K562 (cell line): Measurements from ENCODE around the gene LAG3.

Experiments used
- ARNT ChIP-seq, 2 experiments: fragments of 450-650 bp; IDR thresholded peaks; 2 replicates each; pipeline ENCODE4 v1.6.1; 2016; ENCODE audit warnings: mild to moderate bottlenecking in 1 of 2
- CCNT2 ChIP-seq: IDR thresholded peaks from 2 replicates; pipeline ENCODE4 v1.6.1; 2011; ENCODE audit warnings: borderline replicate concordance, low read depth, mild to moderate bottlenecking, moderate library complexity, mixed read lengths, low read length; ENCODE audit not compliant: insufficient read length; ENCODE audit errors: extremely low read depth
- CSDE1 ChIP-seq, 2 experiments: fragments of 450-650 bp; IDR thresholded peaks; 2 replicates each; pipeline ENCODE4 v1.6.1; 2016; ENCODE audit warnings: mild to moderate bottlenecking in 1 of 2
- FOXA1 ChIP-seq: fragments of 450-650 bp; IDR thresholded peaks from 2 replicates; pipeline ENCODE4 v1.6.1; 2016; ENCODE audit warnings: mild to moderate bottlenecking, borderline replicate concordance
- POLR2AphosphoS5 ChIP-seq: IDR thresholded peaks from 2 replicates; pipeline ENCODE4 v1.6.1; 2011; ENCODE audit warnings: mild to moderate bottlenecking, low read depth, low read length, moderate library complexity; ENCODE audit not compliant: control insufficient read depth, insufficient read depth
- POLR2B ChIP-seq: fragments of 450-650 bp; IDR thresholded peaks from 2 replicates; pipeline ENCODE4 v1.6.1; 2018; ENCODE audit warnings: low read depth; ENCODE audit not compliant: partially characterized antibody
- RAD21 ChIP-seq, 2 experiments: fragments of 250-450 bp in 1 of 2; fragments of 450-650 bp in 1 of 2; sonication (Bioruptor Pico) in 1 of 2; formaldehyde crosslinking in 1 of 2; IDR thresholded peaks in 1 of 2; conservative IDR thresholded peaks in 1 of 2; 2 replicates each; pipeline versions ENCODE4 v1.4.0 to v1.8.0; 2020 to 2022; ENCODE audit warnings: mild to moderate bottlenecking in 2 of 2, moderate library complexity in 1 of 2
- TF ChIP-seq, protein P1 (sequence below): sonication (generic); formaldehyde crosslinking; IDR thresholded peaks from 2 replicates; pipeline ENCODE4 v1.8.0; 2022; ENCODE audit warnings: mild to moderate bottlenecking, low read depth, missing genetic modification reagents
- TF ChIP-seq, protein P2 (sequence below): sonication (generic); formaldehyde crosslinking; IDR thresholded peaks from 2 replicates; pipeline ENCODE4 v1.4.0; 2020; ENCODE audit warnings: mild to moderate bottlenecking, missing genetic modification reagents
- TF ChIP-seq, protein P3 (sequence below), 2 experiments: fragments of 450-650 bp; formaldehyde crosslinking in 1 of 2; IDR thresholded peaks; 2 replicates each; pipeline versions ENCODE4 v1.4.0 to v1.6.1; 2014 to 2020; ENCODE audit warnings: mild to moderate bottlenecking in 2 of 2, borderline replicate concordance in 1 of 2, low read depth in 1 of 2

DNA sequence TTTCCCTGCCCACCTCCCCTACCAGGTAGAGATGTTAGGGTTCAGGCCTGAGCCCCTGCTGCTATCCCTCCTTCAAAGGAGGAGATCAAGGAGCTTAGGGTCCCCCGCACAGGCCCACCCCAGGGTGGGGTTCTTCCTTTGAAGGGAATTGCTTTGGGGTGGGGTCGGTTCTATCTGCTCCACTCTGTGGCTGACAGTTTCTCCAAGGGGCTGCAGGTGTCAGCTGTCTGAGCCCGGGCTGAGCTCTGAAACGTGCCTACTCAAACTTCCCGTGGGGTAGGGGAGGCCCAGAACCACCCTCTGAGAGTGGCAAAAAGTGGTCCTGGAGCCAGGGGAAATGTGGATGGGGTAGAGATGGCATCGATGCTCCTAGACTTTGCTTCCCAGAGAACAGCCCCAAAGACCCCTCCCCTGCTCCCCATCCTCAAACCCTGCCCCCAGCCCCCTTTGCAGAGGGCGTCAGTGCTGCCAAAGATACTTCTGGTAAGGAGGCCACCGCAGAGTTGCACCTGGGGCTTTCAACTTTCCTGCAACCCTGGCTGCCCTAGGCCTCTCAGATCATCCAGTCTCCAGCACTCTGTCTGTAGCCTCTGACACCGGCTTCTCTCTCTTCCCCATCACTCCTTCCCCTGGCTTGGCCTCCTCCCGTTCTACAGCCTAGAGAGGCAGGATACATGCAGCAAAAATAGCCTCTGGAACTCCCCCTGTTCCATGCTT lies 10.7 kb downstream of the LAG3 start:
- TF ChIP-seq FOXA1 (no peak), CSDE1 (IDR thresholded peaks at IDR 0.05) (no peak), RAD21 (CRISPR knock-in tag; conservative IDR thresholded peaks at IDR 0.05 in 1 of 2, IDR thresholded peaks at IDR 0.05 in 1 of 2) (no peak), CCNT2 (no peak), POLR2B (no peak), POLR2AphosphoS5 (no peak), ARNT (IDR thresholded peaks at IDR 0.05) (no peak)
- TF ChIP-seq, protein P1, sequence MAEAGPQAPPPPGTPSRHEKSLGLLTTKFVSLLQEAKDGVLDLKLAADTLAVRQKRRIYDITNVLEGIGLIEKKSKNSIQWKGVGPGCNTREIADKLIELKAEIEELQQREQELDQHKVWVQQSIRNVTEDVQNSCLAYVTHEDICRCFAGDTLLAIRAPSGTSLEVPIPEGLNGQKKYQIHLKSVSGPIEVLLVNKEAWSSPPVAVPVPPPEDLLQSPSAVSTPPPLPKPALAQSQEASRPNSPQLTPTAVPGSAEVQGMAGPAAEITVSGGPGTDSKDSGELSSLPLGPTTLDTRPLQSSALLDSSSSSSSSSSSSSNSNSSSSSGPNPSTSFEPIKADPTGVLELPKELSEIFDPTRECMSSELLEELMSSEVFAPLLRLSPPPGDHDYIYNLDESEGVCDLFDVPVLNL (CRISPR knock-in tag), result no peak
- TF ChIP-seq, protein P2, sequence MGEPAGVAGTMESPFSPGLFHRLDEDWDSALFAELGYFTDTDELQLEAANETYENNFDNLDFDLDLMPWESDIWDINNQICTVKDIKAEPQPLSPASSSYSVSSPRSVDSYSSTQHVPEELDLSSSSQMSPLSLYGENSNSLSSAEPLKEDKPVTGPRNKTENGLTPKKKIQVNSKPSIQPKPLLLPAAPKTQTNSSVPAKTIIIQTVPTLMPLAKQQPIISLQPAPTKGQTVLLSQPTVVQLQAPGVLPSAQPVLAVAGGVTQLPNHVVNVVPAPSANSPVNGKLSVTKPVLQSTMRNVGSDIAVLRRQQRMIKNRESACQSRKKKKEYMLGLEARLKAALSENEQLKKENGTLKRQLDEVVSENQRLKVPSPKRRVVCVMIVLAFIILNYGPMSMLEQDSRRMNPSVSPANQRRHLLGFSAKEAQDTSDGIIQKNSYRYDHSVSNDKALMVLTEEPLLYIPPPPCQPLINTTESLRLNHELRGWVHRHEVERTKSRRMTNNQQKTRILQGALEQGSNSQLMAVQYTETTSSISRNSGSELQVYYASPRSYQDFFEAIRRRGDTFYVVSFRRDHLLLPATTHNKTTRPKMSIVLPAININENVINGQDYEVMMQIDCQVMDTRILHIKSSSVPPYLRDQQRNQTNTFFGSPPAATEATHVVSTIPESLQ (CRISPR knock-in tag), result no peak
- TF ChIP-seq, protein P3, sequence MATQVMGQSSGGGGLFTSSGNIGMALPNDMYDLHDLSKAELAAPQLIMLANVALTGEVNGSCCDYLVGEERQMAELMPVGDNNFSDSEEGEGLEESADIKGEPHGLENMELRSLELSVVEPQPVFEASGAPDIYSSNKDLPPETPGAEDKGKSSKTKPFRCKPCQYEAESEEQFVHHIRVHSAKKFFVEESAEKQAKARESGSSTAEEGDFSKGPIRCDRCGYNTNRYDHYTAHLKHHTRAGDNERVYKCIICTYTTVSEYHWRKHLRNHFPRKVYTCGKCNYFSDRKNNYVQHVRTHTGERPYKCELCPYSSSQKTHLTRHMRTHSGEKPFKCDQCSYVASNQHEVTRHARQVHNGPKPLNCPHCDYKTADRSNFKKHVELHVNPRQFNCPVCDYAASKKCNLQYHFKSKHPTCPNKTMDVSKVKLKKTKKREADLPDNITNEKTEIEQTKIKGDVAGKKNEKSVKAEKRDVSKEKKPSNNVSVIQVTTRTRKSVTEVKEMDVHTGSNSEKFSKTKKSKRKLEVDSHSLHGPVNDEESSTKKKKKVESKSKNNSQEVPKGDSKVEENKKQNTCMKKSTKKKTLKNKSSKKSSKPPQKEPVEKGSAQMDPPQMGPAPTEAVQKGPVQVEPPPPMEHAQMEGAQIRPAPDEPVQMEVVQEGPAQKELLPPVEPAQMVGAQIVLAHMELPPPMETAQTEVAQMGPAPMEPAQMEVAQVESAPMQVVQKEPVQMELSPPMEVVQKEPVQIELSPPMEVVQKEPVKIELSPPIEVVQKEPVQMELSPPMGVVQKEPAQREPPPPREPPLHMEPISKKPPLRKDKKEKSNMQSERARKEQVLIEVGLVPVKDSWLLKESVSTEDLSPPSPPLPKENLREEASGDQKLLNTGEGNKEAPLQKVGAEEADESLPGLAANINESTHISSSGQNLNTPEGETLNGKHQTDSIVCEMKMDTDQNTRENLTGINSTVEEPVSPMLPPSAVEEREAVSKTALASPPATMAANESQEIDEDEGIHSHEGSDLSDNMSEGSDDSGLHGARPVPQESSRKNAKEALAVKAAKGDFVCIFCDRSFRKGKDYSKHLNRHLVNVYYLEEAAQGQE (IDR thresholded peaks at IDR 0.05; ENCODE audit: borderline replicate concordance), result no peak
- TF ChIP-seq, protein P3 (CRISPR knock-in tag; IDR thresholded peaks at IDR 0.05; ENCODE audit: low read depth), result no peak
